A549 treated with CORT108297 at 1 μM for 4 hours (cell line): Measurements from ENCODE around the gene AHSA1. TPM values are rescaled to one million over a fixed set of nuclear protein-coding genes. Genes with fewer than 3 reads are reported as not detected.

Source experiments
- total RNA-seq: library from RNA; stranded (reverse); fragments of 200-300 nt; extraction: Qiagen RNA extraction; gene quantifications from 5 replicates; pipeline ENCODE4 v1.2.3, GENCODE V29; 2022

The AHSA1 gene
- 240 to 356 TPM (median 251 TPM) in 5 replicates for total RNA-seq

DNA sequence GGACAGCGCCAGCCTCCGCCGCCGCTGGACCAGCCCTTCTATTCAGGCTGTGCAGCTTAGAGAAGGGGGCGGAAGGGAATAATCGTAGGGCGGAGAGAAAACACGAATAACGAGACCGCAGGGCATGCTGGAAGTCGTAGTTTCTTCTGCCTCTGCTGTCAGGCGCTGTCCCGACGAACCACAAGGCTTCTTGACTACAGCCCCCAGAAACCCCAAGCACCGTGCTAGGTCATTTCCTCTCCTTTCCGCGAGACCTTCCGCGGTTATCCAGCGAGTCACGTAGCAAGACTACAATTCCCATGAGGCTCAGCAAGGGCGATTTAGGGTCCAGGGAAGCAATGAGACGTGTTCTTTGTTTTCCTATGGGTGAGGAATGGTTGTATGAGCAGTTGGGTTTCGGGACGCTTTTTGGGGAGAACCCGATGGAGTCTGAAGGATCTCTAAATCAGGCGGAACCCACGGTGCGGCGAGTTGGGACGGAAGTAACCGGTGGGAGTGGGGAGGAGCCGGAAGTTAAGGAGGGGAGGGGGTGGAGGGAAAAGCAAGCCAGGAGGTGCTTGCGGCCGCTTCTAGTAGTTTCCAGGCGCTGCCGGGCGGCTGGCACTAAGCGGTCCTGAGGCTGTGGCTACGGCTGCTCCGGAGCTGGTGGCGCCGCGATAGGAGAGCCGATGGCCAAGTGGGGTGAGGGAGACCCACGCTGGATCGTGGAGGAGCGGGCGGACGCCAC lies at the start of gene AHSA1, which contains the start of gene VIPAS39:
Gene AHSA1 (plus strand): TSS at position 572 of the 727 bp plus-strand sequence. CDS start 97 bp downstream, at position 669.
Gene VIPAS39 (minus strand): TSS at position 80 of the 727 bp plus-strand sequence. CDS start 3,499 bp downstream, outside the sequence.

DNA sequence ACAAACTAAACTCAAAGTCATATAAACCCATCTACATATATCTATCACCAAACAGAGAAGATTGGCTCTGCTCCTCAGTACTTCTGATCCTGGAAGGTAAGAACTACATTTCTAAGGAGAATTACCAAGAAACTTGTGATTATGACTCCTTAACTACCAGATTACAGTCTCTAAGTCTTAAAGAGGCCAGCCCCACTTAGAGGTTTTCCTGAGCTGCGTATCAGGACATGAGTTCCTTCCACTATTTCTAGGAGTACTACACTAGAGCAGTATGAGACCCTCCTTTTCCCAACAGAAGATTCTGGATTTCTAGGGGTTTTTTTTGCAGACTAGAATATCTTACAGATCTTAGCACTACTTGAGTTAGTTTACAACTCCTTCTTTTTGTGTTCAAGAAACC lies 34.5 kb upstream of the AHSA1 start, which contains the start of gene NOXRED1:
Gene NOXRED1 (minus strand): TSS at position 101 of the 400 bp plus-strand sequence. CDS start 634 bp downstream, outside the sequence.

GRCh38 chr14:77498120-77498979 lies 40.5 kb downstream of the AHSA1 start, which contains the start of gene ISM2:
ISM2 (minus strand) TSS chr14:77498816; CDS start chr14:77498793, 23 bp downstream.

Other genes starting within 250 kb of the AHSA1 start
- gene NGB, start 186.9 kb upstream of the AHSA1 start, total RNA-seq, result not detected in 5 replicates
- 28.5 to 33.6 TPM (median 33.2 TPM) in 5 replicates for gene POMT2, start 137.2 kb upstream of the AHSA1 start, total RNA-seq
- 31.4 to 36.5 TPM (median 36.3 TPM) in 5 replicates for gene GSTZ1, start 137.1 kb upstream of the AHSA1 start, total RNA-seq
- gene TMED8, start 81.0 kb upstream of the AHSA1 start, total RNA-seq, result 5.4 to 8.0 TPM (median 7.1 TPM) in 5 replicates
- gene SAMD15, start 80.7 kb upstream of the AHSA1 start, total RNA-seq, result 1.7 to 2.7 TPM (median 2.1 TPM) in 5 replicates
- 0.08 to 0.18 TPM in 2 of 5 replicates, not detected in the others for gene NOXRED1, start 34.6 kb upstream of the AHSA1 start, total RNA-seq
- 13.1 to 15.5 TPM (median 13.9 TPM) in 5 replicates for gene VIPAS39, start 492 bp upstream of the AHSA1 start, total RNA-seq
- 0.24 to 0.44 TPM (median 0.42 TPM) in 5 replicates for gene ISM2, start 40.7 kb downstream of the AHSA1 start, total RNA-seq
- gene SPTLC2, start 158.5 kb downstream of the AHSA1 start, total RNA-seq, result 24.5 to 32.3 TPM (median 30.1 TPM) in 5 replicates
- gene ALKBH1, start 249.9 kb downstream of the AHSA1 start, total RNA-seq, result 15.2 to 16.9 TPM (median 16.0 TPM) in 5 replicates